Activated B cell treated with CpG ODN at 0.5 μM for 24 hours (primary cell): ENCODE data around the gene POLR1B. TPM values are rescaled to one million over a fixed set of nuclear protein-coding genes. Genes with fewer than 3 reads are reported as not detected.

Experiments
- ATAC-seq: fragments of 200-7000 bp; cut with Tn5 transposase; one replicate; pipeline ENCODE4 v1.10.0; 2021; ENCODE audit warnings: low read depth, mild to moderate bottlenecking, moderate library complexity
- CTCF ChIA-PET: fragments of 350-600 bp; sonication (Branson Sonifier 250); formaldehyde crosslinking; loops from one replicate; lab custom pipeline; 2021; ENCODE audit warnings: antibody characterized with exemption; lab: Charles Lee
- POLR2A ChIA-PET: fragments of 350-600 bp; sonication (Branson Sonifier 250); formaldehyde crosslinking; loops from one replicate; lab custom pipeline; 2021; ENCODE audit warnings: antibody characterized with exemption; lab: Charles Lee
- DNase-seq: peaks from one replicate; pipeline ENCODE4 v3.0.0; 2022
- H3K27ac Mint-ChIP-seq: one replicate; pipeline ENCODE4 v1.8.0; 2020; ENCODE audit warnings: mixed read lengths
- H3K27me3 Mint-ChIP-seq: one replicate; pipeline ENCODE4 v1.8.0; 2021; ENCODE audit warnings: mixed read lengths
- H3K36me3 Mint-ChIP-seq: one replicate; pipeline ENCODE4 v1.8.0; 2021; ENCODE audit warnings: low read depth, mixed read lengths
- H3K4me1 Mint-ChIP-seq: one replicate; pipeline ENCODE4 v1.8.0; 2021; ENCODE audit warnings: mixed read lengths
- H3K4me3 Mint-ChIP-seq: one replicate; pipeline ENCODE4 v1.8.0; 2020; ENCODE audit warnings: mild to moderate bottlenecking, mixed read lengths
- H3K9me3 Mint-ChIP-seq: one replicate; pipeline ENCODE4 v1.8.0; 2020; ENCODE audit warnings: mixed read lengths
- intact Hi-C: fragments of 100-400 bp; cut with micrococcal nuclease; formaldehyde crosslinking; loops from one replicate; pipeline ENCODE4 v1.15.1; 2024
- total RNA-seq: library from RNA; stranded (reverse); gene quantifications from 2 replicates; pipeline ENCODE4 v1.2.3, GENCODE V29; 2022
- TF ChIP-seq, protein P1 (sequence below): fragments of 200-600 bp; IDR thresholded peaks from one replicate; pipeline ENCODE4 v1.8.0; 2022; ENCODE audit warnings: antibody characterized with exemption, mild to moderate bottlenecking

POLR1B gene
- total RNA-seq, 1 donor from 2014 or later: 48.8 TPM

DNA sequence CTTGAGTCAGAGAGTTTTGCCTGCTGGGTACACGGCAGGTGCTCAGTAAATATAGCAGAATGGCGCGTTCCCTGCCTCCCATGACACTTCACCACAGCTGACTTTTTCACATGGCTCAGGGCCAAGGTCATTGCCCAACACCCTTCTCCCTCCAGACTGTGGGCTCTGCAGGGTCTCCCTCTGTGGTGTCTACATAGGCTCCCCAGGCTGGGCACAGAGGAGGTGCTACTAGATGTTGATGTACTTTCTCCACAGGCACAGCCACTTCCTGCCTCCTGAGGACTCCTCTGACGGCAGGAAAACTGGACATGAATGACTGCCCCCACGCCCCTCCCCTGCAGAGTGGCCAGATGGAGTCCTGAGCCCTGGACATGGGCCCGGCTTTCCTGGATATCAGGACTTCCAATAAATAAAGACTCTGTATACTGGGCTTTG is 46.4 kb downstream of the POLR1B start:
- ChIA-PET CTCF (no interaction called here), POLR2A (no interaction called here)
- Mint-ChIP-seq H3K27ac (no peak overlapping the region), H3K36me3 (peaks cover 38% of the 10 kb centered on the region), H3K27me3 (no peaks in the 10 kb centered on the region), H3K4me3 (no peak overlapping the region), H3K4me1 (peaks cover 22% of the 10 kb centered on the region), H3K9me3 (no peaks in the 10 kb centered on the region)
- DNase-seq (no peak), ATAC-seq (no peak)
- TF ChIP-seq, protein P1, sequence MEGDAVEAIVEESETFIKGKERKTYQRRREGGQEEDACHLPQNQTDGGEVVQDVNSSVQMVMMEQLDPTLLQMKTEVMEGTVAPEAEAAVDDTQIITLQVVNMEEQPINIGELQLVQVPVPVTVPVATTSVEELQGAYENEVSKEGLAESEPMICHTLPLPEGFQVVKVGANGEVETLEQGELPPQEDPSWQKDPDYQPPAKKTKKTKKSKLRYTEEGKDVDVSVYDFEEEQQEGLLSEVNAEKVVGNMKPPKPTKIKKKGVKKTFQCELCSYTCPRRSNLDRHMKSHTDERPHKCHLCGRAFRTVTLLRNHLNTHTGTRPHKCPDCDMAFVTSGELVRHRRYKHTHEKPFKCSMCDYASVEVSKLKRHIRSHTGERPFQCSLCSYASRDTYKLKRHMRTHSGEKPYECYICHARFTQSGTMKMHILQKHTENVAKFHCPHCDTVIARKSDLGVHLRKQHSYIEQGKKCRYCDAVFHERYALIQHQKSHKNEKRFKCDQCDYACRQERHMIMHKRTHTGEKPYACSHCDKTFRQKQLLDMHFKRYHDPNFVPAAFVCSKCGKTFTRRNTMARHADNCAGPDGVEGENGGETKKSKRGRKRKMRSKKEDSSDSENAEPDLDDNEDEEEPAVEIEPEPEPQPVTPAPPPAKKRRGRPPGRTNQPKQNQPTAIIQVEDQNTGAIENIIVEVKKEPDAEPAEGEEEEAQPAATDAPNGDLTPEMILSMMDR: no peak
- intact Hi-C loops: loop anchor here (10.0 kb wide), 1 partner anchor 704 kb away; the partner anchor contains the start of gene ANAPC1

DNA sequence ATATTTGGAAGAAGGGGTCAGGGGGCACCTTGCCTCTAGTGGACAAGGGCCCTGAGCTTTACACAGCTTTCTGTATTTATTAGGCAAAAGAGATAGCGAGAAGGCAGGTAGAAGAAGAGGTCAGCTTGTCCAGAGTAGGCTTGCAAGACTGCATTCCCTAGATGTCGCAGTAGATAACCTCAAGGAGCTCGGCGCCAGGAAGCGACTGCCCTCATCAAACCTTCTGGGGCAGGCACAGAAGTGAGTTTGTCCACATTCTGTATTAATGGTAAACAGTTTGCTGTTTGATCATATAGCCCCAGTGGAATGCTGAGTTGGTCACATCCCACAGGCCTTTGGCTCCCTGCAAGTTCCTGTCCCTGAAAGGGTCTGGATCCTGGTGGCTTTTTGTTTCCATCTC is 49.1 kb downstream of the POLR1B start:
- ChIA-PET CTCF (interaction anchor here (1.3 kb wide), 1 partner anchor 9 kb away, joined by 3 read pairs; no protein-coding TSS in a partner anchor), POLR2A (no interaction called here)
- Mint-ChIP-seq H3K36me3 (peaks cover 35% of the 10 kb centered on the region), H3K4me3 (no peak overlapping the region), H3K9me3 (no peaks in the 10 kb centered on the region), H3K27me3 (no peaks in the 10 kb centered on the region), H3K4me1 (peaks cover 3% of the 10 kb centered on the region), H3K27ac (no peak overlapping the region)
- ATAC-seq: no peak
- no peak for DNase-seq
- intact Hi-C loops: no loop called here
- TF ChIP-seq, protein P1: no peak

DNA sequence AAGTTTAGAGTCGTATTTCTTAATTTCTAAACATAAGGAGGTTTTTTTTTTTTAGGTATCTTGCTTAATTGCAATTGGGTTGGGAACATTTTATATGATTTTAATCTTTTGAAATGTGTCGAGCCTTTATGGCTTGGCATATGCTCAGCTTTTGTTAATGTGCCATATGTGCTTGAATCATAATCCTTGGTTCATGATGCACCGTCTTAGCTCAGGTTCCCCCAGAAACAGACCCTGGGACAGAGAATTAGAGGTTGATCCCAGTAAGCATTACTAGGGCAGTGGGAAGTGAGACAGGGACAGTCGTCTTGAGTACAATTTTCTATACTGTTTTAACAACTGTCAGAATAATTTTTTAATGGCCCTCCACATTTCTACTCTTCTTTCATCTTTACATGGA is 51.5 kb downstream of the POLR1B start:
- Mint-ChIP-seq H3K9me3 (no peaks in the 10 kb centered on the region), H3K27me3 (no peaks in the 10 kb centered on the region), H3K4me1 (no peaks in the 10 kb centered on the region), H3K27ac (no peak overlapping the region), H3K36me3 (peaks cover 16% of the 10 kb centered on the region), H3K4me3 (no peak overlapping the region)
- ChIA-PET CTCF (no interaction called here), POLR2A (no interaction called here)
- DNase-seq (no peak), ATAC-seq (no peak)
- TF ChIP-seq, protein P1: no peak
- intact Hi-C loops: no loop called here

DNA sequence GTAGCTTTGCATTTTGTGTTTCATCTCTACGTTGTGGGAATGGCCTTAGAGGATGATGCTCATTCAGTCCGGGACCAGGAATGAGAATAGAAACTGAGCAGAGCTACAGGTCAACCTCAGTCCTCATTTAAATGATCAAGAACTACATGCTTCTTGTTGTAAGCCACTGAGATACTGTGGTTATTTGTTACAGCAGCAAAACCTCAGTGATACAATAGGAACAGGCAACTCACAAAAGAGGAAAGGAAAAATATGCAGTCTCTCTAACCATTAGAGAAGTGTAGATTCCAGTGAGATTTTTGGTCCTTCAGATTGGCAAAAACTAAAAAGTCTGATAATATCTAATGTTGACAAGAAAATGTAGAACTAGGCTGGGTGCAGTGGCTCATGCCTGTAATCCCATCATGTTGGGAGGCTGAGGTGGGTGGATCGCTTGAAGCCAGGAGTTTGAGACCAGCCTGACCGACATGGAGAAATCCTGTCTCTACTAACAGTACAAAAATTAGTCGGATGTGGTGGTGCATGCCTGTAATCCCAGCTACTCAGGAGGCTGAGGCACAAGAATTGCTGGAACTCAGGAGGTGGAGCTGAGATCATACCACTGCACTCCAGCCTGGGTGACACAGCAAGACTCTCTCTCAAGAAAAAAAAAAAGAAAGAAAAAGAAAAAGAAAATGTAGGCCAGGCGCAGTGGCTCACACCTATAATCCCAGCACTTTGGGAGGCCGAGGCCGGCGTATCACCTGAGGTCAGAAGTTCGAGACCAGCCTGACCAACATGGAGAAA is 55.5 kb downstream of the POLR1B start:
- H3K27me3 Mint-ChIP-seq: no peaks in the 10 kb centered on the region
- TF ChIP-seq, protein P1: no peak
- DNase-seq (no peak), ATAC-seq (no peak)
- H3K36me3 Mint-ChIP-seq: peaks cover 7% of the 10 kb centered on the region
- peaks cover 6% of the 10 kb centered on the region for H3K4me1 Mint-ChIP-seq
- H3K4me3 Mint-ChIP-seq: no peak overlapping the region
- intact Hi-C loops: no loop called here
- ChIA-PET CTCF (interaction anchor here (1.0 to 3.9 kb wide), 4 partner anchors 28 to 129 kb away, joined by 3 to 19 read pairs (median 5); no protein-coding TSS in a partner anchor), POLR2A (no interaction called here)
- H3K27ac Mint-ChIP-seq: no peak overlapping the region
- no peaks in the 10 kb centered on the region for H3K9me3 Mint-ChIP-seq

DNA sequence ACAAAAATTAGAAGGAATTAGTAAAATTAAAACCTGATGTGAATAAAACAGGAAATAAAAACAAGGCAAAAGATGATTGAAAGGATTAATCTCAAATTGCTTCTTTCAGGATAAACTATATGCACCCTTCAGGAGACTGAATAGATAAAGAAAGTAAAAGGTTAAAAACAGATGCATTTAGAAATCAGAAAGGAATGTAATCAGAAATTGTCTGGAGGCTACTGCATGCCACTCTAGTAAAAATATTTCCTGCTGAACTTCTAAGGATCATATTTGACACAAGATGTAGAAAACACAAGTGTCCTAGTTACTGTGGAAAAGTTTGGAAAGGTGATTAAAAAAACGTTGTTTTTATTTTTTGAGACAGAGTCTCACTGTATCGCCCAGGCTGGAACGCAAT is 58.4 kb downstream of the POLR1B start:
- TF ChIP-seq, protein P1: no peak
- ChIA-PET CTCF (interaction anchor here (0.9 to 3.9 kb wide), 10 partner anchors 9 to 341 kb away, joined by 3 to 50 read pairs (median 4); partner anchors contain the start of gene SLC20A1), POLR2A (interaction anchor here (0.5 to 1.2 kb wide), 3 partner anchors 11 to 128 kb away, joined by 3 to 4 read pairs (median 4); partner anchors contain the start of gene CHCHD5)
- H3K4me1 Mint-ChIP-seq: peaks cover 6% of the 10 kb centered on the region
- no peak overlapping the region for H3K4me3 Mint-ChIP-seq
- no peaks in the 10 kb centered on the region for H3K27me3 Mint-ChIP-seq
- intact Hi-C loops: loop anchor here (1.0 to 5.0 kb wide), 6 partner anchors 26 to 357 kb away; partner anchors contain the start of gene SLC20A1
- H3K9me3 Mint-ChIP-seq: no peaks in the 10 kb centered on the region
- ATAC-seq (no peak), DNase-seq (no peak)
- no peaks in the 10 kb centered on the region for H3K36me3 Mint-ChIP-seq
- H3K27ac Mint-ChIP-seq: no peak overlapping the region
